VCaP (cell line): ENCODE data around the gene MTA2.
A peak's percentile ranks its signal among the peaks of the same experiment; 100 is the strongest.

Experiments
- H3K27ac ChIP-seq: fragments of 450-650 bp; 2 replicates; pipeline ENCODE4 v1.5.1; 2017
- CTCF ChIP-seq: fragments of 450-650 bp; conservative IDR thresholded peaks from 2 replicates; pipeline ENCODE4 v1.5.1; 2017; ENCODE audit warnings: mild to moderate bottlenecking, moderate library complexity

Gene MTA2

GRCh38 chr11:62610814-62611704, 9.4 kb upstream of the MTA2 start:
- TF ChIP-seq CTCF, result no peak
- H3K27ac ChIP-seq, result peak overlapping the region; percentile 87

- peak overlapping the region; percentile 87; the same call in 1 of the 2 replicates for H3K27ac ChIP-seq
- TF ChIP-seq CTCF, result no peak
Measured at GRCh38 chr11:62610403-62610802, 8.7 kb upstream of the MTA2 start.

- no peak for TF ChIP-seq CTCF
- H3K27ac ChIP-seq, result no peak overlapping the region
Measured at GRCh38 chr11:62608776-62609175, 7.1 kb upstream of the MTA2 start.

GRCh38 chr11:62607714-62608113, 6.0 kb upstream of the MTA2 start:
- H3K27ac ChIP-seq, result no peak overlapping the region

GRCh38 chr11:62605902-62606301, 4.2 kb upstream of the MTA2 start:
- TF ChIP-seq CTCF, result no peak
- no peak overlapping the region for H3K27ac ChIP-seq

More at GRCh38 chr11:62607714-62608113, 6.0 kb upstream of the MTA2 start:
- no peak for TF ChIP-seq CTCF

GRCh38 chr11:62605467-62605866, 3.8 kb upstream of the MTA2 start:
- H3K27ac ChIP-seq, result no peak overlapping the region

More at GRCh38 chr11:62605467-62605866, 3.8 kb upstream of the MTA2 start:
- no peak for TF ChIP-seq CTCF
